SK-N-SH (cell line): ENCODE data around the gene SRGAP1.

Experiments used
- ELF1 ChIP-seq: IDR thresholded peaks from 2 replicates; pipeline ENCODE4 v1.4.0; 2012
- EP300 ChIP-seq, 2 experiments: IDR thresholded peaks; 2 replicates each; pipeline versions ENCODE4 v1.4.0 to v1.6.1; 2012; ENCODE audit warnings: borderline replicate concordance in 1 of 2, low read depth in 1 of 2, low read length in 1 of 2
- GABPA ChIP-seq: IDR thresholded peaks from 2 replicates; pipeline ENCODE4 v1.4.0; 2012; ENCODE audit warnings: low read depth, mild to moderate bottlenecking
- GATA2 ChIP-seq: sonication (generic); formaldehyde crosslinking; IDR thresholded peaks from 2 replicates; pipeline ENCODE4 v1.5.0; 2020; ENCODE audit warnings: mild to moderate bottlenecking, missing genetic modification reagents
- JUND ChIP-seq: IDR thresholded peaks from 2 replicates; pipeline ENCODE4 v1.4.0; 2012
- MEF2A ChIP-seq: IDR thresholded peaks from 2 replicates; pipeline ENCODE4 v1.4.0; 2012; ENCODE audit warnings: low read depth, borderline replicate concordance
- MXI1 ChIP-seq: IDR thresholded peaks from 2 replicates; pipeline ENCODE4 v1.6.1; 2012; ENCODE audit warnings: mild to moderate bottlenecking, low read depth, low read length, improper control_type of control experiment
- RAD21 ChIP-seq: IDR thresholded peaks from 2 replicates; pipeline ENCODE4 v1.6.1; 2012; ENCODE audit warnings: mild to moderate bottlenecking, low read length
- RCOR1 ChIP-seq: fragments of 150-350 bp; IDR thresholded peaks from 2 replicates; pipeline ENCODE4 v1.6.1; 2017; ENCODE audit warnings: antibody characterized with exemption, low read length
- TCF12 ChIP-seq: IDR thresholded peaks from 2 replicates; pipeline ENCODE4 v1.4.0; 2012
- USF2 ChIP-seq: fragments of 150-350 bp; IDR thresholded peaks from 2 replicates; pipeline ENCODE4 v1.6.1; 2017; ENCODE audit warnings: antibody characterized with exemption, low read length, low read depth, borderline replicate concordance
- TF ChIP-seq, protein P1 (sequence below): fragments of 200-600 bp; sonication (generic); IDR thresholded peaks from 2 replicates; pipeline ENCODE4 v1.6.1; 2017; ENCODE audit warnings: antibody characterized with exemption, mild to moderate bottlenecking, moderate library complexity

DNA sequence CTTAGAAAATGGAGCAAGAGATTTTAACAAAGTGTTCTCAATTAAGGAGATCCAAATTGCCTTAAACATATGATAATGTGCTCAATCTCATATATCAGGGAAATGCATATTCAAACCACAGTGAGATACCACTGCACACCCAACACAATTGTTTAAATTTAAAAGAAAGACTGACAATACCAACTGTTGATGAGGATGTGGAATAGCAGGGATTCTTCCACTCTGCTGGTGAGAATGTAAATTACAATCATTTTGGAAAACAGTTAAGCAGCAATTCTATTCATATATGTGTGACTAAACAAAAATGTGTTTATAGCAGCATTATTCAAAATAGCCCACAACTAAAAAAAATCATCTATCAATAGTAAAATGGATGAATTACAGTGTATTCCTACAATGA is 233.4 kb downstream of the SRGAP1 start:
- TF ChIP-seq ELF1, result no peak
- no peak for TF ChIP-seq USF2
- TF ChIP-seq RAD21, result peak; percentile 34; the same call in 1 of the 2 replicates
- TF ChIP-seq, protein P1, sequence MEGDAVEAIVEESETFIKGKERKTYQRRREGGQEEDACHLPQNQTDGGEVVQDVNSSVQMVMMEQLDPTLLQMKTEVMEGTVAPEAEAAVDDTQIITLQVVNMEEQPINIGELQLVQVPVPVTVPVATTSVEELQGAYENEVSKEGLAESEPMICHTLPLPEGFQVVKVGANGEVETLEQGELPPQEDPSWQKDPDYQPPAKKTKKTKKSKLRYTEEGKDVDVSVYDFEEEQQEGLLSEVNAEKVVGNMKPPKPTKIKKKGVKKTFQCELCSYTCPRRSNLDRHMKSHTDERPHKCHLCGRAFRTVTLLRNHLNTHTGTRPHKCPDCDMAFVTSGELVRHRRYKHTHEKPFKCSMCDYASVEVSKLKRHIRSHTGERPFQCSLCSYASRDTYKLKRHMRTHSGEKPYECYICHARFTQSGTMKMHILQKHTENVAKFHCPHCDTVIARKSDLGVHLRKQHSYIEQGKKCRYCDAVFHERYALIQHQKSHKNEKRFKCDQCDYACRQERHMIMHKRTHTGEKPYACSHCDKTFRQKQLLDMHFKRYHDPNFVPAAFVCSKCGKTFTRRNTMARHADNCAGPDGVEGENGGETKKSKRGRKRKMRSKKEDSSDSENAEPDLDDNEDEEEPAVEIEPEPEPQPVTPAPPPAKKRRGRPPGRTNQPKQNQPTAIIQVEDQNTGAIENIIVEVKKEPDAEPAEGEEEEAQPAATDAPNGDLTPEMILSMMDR, result peak; percentile 59
- no peak for TF ChIP-seq MXI1
- TF ChIP-seq TCF12, result no peak
- no peak for TF ChIP-seq RCOR1
- TF ChIP-seq GABPA, result no peak
- TF ChIP-seq EP300 (IDR thresholded peaks at IDR 0.05; ENCODE audit: borderline replicate concordance in 1 of 2, low read depth in 1 of 2, low read length in 1 of 2), result no peak
- no peak for TF ChIP-seq JUND
- TF ChIP-seq MEF2A, result no peak
- no peak for TF ChIP-seq GATA2 (CRISPR knock-in tag)
